ENCODE measurements around the gene ANK3. TPM values are rescaled to one million over a fixed set of nuclear protein-coding genes. Genes with fewer than 3 reads are reported as not detected.
"Not testable (repeated sequence)": the region's sequence is repeated elsewhere in the genome, so short reads cannot be mapped to it uniquely, and the experiment has no call there.

ANK3 gene
- total RNA-seq, 6 experiments from 2014 or later, result not detected

GRCh38 chr10:60040014-60040662, 349.5 kb downstream of the ANK3 start:
- TF ChIP-seq, protein P1, sequence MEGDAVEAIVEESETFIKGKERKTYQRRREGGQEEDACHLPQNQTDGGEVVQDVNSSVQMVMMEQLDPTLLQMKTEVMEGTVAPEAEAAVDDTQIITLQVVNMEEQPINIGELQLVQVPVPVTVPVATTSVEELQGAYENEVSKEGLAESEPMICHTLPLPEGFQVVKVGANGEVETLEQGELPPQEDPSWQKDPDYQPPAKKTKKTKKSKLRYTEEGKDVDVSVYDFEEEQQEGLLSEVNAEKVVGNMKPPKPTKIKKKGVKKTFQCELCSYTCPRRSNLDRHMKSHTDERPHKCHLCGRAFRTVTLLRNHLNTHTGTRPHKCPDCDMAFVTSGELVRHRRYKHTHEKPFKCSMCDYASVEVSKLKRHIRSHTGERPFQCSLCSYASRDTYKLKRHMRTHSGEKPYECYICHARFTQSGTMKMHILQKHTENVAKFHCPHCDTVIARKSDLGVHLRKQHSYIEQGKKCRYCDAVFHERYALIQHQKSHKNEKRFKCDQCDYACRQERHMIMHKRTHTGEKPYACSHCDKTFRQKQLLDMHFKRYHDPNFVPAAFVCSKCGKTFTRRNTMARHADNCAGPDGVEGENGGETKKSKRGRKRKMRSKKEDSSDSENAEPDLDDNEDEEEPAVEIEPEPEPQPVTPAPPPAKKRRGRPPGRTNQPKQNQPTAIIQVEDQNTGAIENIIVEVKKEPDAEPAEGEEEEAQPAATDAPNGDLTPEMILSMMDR (IDR thresholded peaks at IDR 0.05), result no peak
- no peak overlapping the region for H3K4me3 Mint-ChIP-seq
- H3K27me3 Mint-ChIP-seq (ENCODE audit: insufficient read depth), result peaks cover 13% of the 10 kb centered on the region
- H3K36me3 Mint-ChIP-seq (ENCODE audit: low read depth), result no peaks in the 10 kb centered on the region
- no peak overlapping the region for H3K27ac Mint-ChIP-seq
- H3K9me3 Mint-ChIP-seq, result no peaks in the 10 kb centered on the region; the same call in 1 of the 2 replicates
- H3K4me1 Mint-ChIP-seq (ENCODE audit: low read depth), result peaks cover 10% of the 10 kb centered on the region; the same call in 1 of the 2 replicates
- no peak for DNase-seq

- no peaks in the 10 kb centered on the region; the same call in 1 of the 2 replicates for H3K9me3 Mint-ChIP-seq
- no peaks in the 10 kb centered on the region for H3K36me3 Mint-ChIP-seq (ENCODE audit: low read depth)
- TF ChIP-seq, protein P1 (IDR thresholded peaks at IDR 0.05), result no peak
- no peak overlapping the region for H3K27ac Mint-ChIP-seq
- no peak for DNase-seq
- peaks cover 3% of the 10 kb centered on the region; the same call in 1 of the 2 replicates for H3K27me3 Mint-ChIP-seq (ENCODE audit: insufficient read depth)
- H3K4me1 Mint-ChIP-seq (ENCODE audit: low read depth), result no peaks in the 10 kb centered on the region
- H3K4me3 Mint-ChIP-seq, result no peak overlapping the region
These were observed 353.7 kb downstream of the ANK3 start for GRCh38 chr10:60035984-60036383.

DNA sequence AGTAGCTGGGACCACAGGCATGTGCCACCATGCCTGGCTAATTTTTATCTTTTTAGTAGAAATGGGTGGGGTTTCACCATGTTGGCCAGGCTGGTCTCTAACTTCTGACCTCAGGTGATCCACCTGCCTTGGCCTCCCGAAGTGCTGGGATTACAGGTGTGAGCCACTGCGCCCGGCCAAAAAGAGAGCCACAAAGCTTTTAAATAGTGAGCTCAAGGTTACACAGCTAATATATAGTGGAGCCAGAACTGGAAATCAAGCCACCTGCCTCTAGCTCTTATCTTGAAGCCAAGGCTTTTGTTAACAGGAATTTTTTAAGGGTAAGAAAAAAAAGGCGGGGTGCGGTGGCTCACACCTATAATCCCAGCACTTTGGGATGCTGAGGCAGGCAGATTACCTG, 354.3 kb downstream of the ANK3 start:
- not testable (repeated sequence) for H3K9me3 Mint-ChIP-seq; H3K36me3 Mint-ChIP-seq (ENCODE audit: low read depth); H3K4me1 Mint-ChIP-seq (ENCODE audit: low read depth); H3K27me3 Mint-ChIP-seq (ENCODE audit: insufficient read depth); DNase-seq; H3K4me3 Mint-ChIP-seq; H3K27ac Mint-ChIP-seq

DNA sequence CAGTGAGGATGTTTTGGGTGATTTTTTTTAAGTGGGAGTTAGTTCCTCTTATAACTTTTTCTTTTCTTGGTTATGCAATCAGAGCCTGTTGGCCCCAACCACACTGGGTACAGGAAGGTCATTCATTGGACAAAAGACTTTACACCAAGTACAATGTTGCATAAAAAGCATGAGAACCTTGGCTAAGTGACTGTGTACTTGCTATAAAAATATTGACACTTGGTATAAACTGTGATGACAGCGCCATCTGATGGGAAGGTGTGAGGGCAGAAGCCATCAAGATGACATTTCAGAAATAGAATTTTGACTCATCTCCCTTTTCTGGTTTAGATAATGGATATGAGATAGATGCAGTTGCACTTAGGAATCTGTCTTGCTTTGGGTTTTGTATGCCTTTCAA, 357.0 kb downstream of the ANK3 start:
- no peak overlapping the region for H3K4me3 Mint-ChIP-seq
- H3K27me3 Mint-ChIP-seq (ENCODE audit: insufficient read depth), result no peaks in the 10 kb centered on the region; the same call in 1 of the 2 replicates
- no peaks in the 10 kb centered on the region for H3K36me3 Mint-ChIP-seq (ENCODE audit: low read depth)
- DNase-seq, result peak; percentile 38
- TF ChIP-seq, protein P1 (IDR thresholded peaks at IDR 0.05), result peak; percentile 75
- no peaks in the 10 kb centered on the region; the same call in 1 of the 2 replicates for H3K9me3 Mint-ChIP-seq
- H3K27ac Mint-ChIP-seq, result no peak overlapping the region
- H3K4me1 Mint-ChIP-seq (ENCODE audit: low read depth), result no peaks in the 10 kb centered on the region

- no peak for DNase-seq
- Mint-ChIP-seq H3K27ac (no peak overlapping the region), H3K4me1 (ENCODE audit: low read depth) (no peaks in the 10 kb centered on the region), H3K36me3 (ENCODE audit: low read depth) (no peaks in the 10 kb centered on the region), H3K4me3 (no peak overlapping the region), H3K9me3 (no peaks in the 10 kb centered on the region), H3K27me3 (ENCODE audit: insufficient read depth) (no peaks in the 10 kb centered on the region)
- TF ChIP-seq, protein P1 (IDR thresholded peaks at IDR 0.05), result no peak
These were observed 358.0 kb downstream of the ANK3 start for GRCh38 chr10:60031664-60032063.

DNA sequence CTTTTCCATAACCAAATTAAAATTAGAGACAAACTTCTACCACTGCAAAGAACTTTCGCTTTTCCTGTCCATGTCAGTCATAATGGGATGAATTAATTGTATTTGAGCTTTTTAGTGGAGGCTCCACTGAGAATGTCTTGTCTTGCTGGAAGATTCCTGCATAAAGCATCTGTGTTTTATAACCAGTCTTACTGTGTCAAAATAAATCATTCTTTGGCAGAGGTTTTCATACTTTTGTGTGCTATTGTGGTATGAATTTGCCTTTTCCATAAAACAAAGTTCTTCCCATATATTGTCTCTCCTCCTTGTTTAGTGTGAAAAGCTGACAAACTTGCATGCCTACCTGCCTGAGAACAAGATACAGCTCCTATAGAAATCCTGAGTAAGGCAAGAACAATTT, 358.5 kb downstream of the ANK3 start:
- DNase-seq, result no peak
- Mint-ChIP-seq H3K4me1 (ENCODE audit: low read depth) (no peaks in the 10 kb centered on the region), H3K27ac (no peak overlapping the region), H3K27me3 (ENCODE audit: insufficient read depth) (no peaks in the 10 kb centered on the region), H3K9me3 (no peaks in the 10 kb centered on the region), H3K36me3 (ENCODE audit: low read depth) (no peaks in the 10 kb centered on the region), H3K4me3 (no peak overlapping the region)
- TF ChIP-seq, protein P1 (IDR thresholded peaks at IDR 0.05), result no peak
